Stimulated activated naive CD8-positive, alpha-beta T cell treated with anti-CD3 and anti-CD28 coated beads, Interleukin-15, Interleukin-2, amounts not matched to agents 100 ng/mL and 50 ng/mL, for 24 hours (primary cell): ENCODE results near the gene ZNF777.

Source experiments
- H3K27ac Mint-ChIP-seq: one replicate; pipeline ENCODE4 v1.8.0; 2021; ENCODE audit warnings: mild to moderate bottlenecking, mixed read lengths
- H3K27me3 Mint-ChIP-seq: one replicate; pipeline ENCODE4 v1.8.0; 2021; ENCODE audit warnings: mixed read lengths
- H3K36me3 Mint-ChIP-seq: one replicate; pipeline ENCODE4 v1.8.0; 2021; ENCODE audit warnings: low read depth, mixed read lengths
- H3K4me1 Mint-ChIP-seq: one replicate; pipeline ENCODE4 v1.8.0; 2021; ENCODE audit warnings: low read depth, mixed read lengths
- H3K4me3 Mint-ChIP-seq: one replicate; pipeline ENCODE4 v1.8.0; 2021; ENCODE audit warnings: mild to moderate bottlenecking, mixed read lengths
- H3K9me3 Mint-ChIP-seq: one replicate; pipeline ENCODE4 v1.8.0; 2021; ENCODE audit warnings: mixed read lengths

The ZNF777 gene

GRCh38 chr7:149385195-149385950 lies 75.5 kb downstream of the ZNF777 start:
- Mint-ChIP-seq H3K4me3 (no peak overlapping the region), H3K9me3 (peaks cover 11% of the 10 kb centered on the region), H3K27ac (no peak overlapping the region), H3K36me3 (no peaks in the 10 kb centered on the region), H3K4me1 (no peaks in the 10 kb centered on the region), H3K27me3 (peaks cover 23% of the 10 kb centered on the region)
